Inflammatory macrophage treated with lipopolysaccharide for 1 hour (primary cell): ENCODE measurements around the gene ELAVL2.

Experiments
- DNase-seq, 2 donors: peaks; one replicate each; pipeline ENCODE4 v3.0.0-alpha.2; 2020 to 2022

Gene ELAVL2

DNA sequence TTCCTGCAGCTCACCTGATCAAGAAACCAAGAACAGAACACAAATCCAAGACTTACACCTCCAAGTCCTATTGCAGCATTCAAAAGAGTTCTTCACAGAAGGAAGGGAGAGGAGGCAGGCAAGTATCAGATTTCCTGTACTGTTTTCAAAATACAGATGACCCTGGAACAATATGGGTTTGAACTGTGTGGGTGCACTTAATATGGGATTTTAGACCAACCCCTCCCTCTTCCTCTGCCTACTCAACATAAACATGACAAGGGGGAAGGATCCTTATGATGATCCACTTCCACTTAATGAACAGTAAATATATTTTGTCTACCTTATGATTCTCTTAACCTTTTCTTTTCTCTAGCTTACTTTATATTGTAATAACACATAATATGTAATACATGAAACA lies 104.6 kb downstream of the ELAVL2 start:
- no peak for DNase-seq

DNA sequence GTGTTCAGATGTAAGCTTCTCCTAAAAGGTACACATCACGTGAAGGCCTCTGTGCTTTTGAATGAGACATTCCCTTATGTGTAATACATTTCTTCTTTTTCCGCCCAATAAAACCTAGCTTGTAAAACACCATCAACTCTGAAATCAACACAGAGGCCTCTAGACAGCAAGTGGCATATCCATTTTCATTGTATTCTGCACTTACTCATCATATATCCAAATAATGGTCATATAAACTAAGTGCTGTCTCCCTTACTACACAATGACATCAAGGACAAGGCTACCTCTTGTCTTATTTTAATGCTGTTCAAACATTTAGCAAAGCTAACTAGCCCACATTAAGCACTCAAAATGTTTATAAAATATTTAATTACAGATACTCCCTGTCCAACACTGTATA lies 108.5 kb downstream of the ELAVL2 start:
- DNase-seq, result no peak

DNA sequence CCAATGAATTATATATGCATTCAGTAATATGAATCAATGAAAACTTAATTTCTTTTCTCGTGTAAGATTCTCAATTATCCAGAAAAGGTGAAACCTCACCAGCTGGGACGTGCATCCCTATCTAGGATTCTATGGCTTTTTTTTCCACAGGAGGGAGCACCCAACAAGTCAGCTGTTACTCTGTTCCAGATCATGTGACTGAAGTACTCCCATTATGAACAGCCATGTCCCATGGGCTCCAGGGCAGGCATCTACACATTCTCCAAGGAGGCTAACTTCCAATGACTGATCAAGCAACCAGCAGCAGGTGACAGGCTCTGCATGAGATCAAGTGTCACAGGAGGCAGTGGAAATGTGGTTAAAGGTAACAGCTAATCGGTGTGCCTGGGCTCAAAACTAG lies 118.8 kb downstream of the ELAVL2 start:
- DNase-seq, result no peak

DNA sequence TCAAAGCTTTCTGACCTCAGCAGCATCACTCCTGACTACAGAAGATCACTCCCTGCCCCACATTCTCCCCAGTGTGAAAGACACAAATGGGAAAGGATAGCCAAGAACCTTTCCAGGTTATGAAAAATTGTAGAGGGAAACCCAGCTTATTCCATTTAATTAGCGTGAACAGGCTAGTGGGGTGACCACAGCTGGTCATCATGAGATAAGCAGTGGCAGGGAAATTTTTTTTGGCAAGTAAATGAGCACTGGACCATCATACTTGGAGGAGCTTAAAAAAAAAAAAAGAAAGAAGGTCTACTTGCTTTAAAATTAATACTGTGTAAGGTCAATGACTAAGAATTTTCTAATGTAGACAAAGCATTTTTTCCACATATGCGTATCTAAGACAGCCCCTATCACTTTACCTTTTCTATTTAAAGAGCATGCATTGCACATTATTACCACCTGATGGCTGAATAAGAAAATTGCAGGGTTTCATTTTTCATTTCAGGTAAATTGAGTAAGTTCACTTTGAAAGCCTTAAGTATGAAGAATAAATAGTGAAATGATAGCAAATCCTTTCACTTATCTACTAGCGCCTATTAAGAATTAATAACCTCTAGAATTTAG lies 123.6 kb downstream of the ELAVL2 start:
- no peak for DNase-seq

DNA sequence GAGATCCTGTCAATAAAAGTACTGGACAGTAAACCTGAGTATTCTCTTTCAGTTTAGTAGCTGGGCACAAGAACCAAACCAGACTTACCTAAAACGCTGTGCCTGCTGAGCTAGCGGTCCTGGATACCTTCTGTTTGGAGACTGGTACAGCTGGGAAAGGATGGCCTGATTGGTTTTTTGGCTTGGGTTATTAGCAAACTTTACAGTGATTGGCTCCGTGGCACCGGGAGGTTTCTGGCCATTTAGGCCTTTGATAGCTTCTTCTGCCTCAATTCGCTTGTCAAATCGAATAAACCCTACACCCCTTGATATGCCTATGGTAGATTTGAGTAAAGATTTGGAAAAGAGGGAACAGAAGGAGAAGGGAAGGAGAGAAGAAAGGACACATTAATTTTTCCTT lies 124.7 kb downstream of the ELAVL2 start:
- DNase-seq, result no peak

DNA sequence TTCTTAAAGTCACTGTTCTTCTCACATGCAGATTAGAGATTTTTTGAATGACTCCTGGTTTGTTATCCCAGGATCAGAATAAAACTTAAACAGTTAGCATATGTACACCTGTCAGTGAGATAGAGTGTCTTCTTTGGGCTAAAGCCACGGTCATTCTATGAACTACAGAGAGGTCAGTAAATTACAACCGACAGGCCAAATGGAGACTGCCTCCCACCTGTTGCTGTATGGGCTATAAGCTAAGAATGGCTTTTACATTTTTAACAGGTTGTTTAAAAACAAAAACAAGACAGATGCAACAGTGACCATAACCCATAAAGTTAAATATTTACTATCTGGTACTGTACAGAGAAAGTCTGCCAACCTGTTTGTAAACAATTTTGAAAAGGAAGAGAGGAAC lies 125.7 kb downstream of the ELAVL2 start:
- DNase-seq, result no peak

DNA sequence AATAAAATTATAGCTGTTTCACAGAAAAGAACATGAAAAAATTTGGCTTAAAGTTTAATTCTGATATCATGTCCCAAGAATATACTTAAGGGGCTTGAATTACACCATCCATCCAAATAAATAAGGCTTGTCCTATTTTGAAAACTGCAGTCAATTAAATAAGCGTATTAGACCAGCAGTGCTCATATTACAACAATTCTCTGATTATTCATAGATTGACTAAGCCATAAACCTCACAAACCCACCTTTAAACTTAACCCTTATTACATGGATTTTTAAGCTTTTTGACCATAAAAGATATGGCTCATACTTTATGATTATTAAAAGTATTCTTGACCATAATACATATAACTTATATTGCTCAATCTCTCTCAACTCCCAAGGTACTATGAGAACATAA lies 127.9 kb downstream of the ELAVL2 start:
- DNase-seq, result no peak

DNA sequence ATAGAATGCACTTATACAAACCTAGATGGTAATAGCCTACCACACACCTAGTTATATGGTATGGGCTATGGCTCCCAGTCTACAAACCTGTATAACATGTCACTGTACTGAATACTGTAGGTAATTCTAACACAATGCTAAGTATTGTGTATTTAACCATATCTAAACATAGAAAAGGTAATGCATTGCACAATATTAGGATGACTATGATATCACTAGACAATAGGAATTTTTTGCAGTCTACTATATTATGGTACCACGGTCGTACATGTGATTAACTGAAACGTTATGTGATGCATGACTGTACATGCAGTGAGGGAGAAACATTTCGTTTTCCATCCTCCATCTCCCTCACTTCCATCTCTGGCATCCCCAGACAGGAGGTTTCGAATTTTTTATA lies 130.5 kb downstream of the ELAVL2 start:
- no peak for DNase-seq

DNA sequence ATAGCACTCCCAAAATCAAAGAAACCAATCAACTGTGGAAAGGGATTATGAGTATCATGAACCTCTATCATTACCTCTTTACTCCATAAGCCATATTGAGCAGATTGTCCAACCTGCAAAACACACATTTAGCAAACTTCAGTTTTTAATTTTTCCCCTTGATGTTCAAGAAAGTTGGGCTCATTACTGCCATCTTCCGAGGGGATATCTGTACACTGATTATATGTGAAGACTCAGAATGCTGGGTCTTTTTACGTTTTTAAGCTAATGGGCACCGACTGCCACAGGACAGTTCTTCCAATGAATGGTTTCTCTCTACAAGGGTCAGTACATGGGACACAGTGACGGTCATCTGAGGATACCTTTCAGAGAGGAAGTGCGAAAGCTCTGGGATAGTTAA lies 132.7 kb downstream of the ELAVL2 start:
- no peak for DNase-seq

DNA sequence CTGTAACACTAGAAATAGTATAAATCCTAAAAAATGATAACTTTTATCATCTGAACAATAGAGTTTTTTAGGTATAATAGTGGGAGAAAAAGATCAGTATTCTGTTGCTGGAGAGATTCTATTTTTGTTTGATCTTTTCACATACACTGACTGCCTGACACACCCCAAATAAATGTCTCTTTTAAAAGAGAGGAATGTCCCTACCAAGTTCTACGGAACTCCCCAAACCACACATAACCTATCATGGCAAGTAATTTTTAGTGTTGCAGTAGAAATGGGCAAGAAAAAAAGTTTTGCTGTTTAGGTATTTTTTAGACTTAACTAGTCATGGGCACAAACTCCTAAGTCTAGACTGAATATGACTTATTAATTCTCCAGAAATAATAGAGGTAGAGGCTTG lies 139.1 kb downstream of the ELAVL2 start:
- no peak for DNase-seq

DNA sequence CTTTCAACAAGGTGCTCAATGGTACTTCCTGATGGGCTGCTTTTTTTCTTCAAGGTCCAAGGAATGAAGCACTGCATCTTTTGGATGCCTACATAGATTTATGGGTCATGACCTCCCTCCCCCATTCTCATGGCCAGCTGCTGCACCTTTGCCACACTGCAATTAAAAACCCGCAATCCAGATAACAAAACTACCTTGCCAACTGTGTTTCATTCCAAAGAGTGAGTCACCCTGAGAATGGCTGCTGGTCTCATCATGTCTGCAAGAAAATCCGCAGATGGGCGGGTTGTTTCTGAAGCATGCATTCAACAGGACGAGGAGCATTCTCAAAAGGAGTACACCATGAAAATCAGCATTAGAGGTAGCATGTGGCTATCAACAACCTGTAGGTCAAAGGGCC lies 139.8 kb downstream of the ELAVL2 start:
- DNase-seq, result no peak

DNA sequence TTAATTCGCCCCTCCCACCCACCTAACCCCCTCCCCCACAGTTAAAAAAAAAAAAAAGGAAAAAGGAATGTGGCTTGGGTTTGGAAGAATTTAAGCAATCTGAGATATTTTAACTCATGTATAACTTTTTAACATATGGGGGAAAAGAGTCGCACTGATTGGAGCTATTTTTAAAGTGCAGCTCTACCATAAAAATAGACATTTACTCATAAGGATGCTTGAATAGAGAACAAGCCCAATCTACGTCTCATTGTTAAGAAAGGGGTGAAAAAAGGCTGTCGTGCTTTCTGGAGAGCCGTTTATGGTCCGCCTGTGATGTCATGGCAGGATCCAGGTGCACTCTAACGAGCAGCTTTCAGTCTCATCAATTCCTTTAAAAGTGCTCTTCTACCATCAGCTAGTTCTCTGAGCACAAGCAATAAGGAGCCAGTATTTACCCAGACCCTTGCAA lies 142.4 kb downstream of the ELAVL2 start:
- no peak for DNase-seq

DNA sequence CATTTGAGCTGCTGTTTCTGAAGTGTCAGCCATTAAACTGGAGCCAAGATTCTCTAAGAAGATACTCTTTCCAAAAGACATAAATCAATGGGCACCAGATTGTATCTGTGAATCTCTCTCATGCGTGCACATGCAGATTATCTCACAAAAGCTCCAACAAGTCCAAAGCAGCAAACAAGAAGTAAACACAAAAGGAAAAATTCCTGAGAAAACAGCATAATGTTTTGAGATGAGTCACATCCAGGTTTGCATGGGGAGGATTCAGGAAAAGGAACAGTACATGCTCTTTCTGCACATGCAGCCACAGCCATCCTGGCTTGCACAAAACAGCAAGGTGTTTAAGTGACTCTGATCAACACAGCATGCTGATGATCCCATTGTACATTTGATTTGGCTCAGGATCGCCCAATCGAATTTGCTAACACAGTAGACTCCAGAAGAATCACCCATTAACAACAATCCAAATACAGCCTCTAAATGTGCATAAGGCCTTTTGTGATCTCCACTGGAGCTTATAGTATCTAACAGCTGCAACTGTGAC lies 143.1 kb downstream of the ELAVL2 start:
- no peak for DNase-seq

DNA sequence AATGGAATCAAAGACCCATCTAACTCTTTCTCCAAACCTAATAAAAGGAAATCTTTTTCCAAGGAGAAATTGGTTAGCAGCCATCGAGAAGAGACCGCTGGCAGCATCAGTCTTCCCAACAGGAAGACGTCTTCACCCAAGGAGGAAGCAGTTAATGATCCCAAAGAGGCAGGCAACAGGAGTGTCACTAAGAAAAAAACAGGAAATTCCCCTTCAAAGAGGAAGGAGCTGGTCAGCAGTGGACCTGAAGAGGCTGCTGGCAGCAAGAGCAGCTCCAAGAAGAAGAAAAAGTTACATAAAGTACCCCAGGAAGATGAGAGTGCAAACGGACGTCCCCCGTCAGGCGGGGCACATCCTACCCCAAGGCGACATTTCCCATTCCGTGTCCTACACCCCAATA lies 143.7 kb downstream of the ELAVL2 start:
- no peak for DNase-seq

DNA sequence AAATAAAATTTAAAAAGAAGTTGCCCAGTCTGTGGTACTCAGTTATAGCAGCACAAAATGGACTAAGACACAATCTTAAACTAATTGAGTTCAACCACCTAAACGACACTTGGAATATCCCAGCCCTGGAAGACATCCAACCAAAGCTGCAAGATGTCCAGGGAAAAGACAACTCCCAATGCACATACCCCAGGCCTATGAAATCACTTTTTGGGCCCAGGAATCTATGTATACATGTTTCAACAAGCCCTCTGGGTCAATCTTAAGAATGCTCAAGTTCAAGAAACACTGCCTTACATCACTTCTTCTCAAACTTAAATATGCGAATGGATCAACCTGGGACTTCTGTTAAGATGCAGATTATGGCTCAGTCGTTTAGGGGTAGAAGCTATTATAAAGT lies 148.6 kb downstream of the ELAVL2 start:
- DNase-seq, result no peak

DNA sequence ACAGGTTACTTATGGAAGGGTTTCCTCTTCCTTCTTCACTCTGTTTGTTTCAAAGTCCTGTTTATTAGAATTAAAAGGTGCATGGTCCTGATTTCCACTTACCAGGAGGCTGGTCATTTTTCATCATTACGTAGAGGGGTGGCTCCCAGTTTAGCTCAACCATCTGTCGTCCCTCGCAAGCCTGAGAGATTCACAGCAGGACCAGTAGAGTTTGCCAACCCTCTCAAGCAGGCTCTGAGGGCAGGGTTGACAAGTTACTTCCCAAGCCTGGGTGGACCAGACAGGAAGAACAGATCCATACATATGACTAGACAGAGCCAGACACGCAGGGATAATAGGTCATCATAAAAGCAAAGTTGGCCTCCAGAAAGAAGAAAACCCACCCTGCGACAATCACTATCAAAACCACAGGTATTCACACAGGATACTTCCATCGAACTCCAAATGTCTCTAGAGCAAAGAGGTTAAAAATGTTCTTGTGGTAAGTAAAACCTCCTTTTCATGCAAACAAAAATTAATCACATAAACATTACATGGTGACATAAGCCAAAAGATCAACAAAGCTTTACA lies 151.9 kb downstream of the ELAVL2 start:
- DNase-seq, result no peak

DNA sequence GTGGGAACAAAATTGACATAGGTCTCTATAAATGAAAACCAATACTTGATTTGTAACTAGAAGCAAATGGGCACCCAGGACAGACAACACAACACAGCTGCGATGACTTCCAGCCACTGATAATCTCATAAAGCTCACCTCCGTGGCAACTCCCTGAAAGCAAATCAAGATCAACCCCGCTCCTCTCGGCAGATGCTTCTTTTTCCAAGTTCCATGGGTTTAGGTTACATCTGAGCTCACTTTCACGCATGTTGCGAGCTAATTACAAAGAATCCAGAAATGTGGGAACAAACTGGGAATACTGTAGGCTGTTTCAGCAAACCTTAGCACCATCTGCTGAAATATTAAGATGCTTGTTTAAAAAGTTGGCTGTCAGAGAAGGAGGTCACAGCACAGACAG lies 153.9 kb downstream of the ELAVL2 start:
- DNase-seq, result no peak

DNA sequence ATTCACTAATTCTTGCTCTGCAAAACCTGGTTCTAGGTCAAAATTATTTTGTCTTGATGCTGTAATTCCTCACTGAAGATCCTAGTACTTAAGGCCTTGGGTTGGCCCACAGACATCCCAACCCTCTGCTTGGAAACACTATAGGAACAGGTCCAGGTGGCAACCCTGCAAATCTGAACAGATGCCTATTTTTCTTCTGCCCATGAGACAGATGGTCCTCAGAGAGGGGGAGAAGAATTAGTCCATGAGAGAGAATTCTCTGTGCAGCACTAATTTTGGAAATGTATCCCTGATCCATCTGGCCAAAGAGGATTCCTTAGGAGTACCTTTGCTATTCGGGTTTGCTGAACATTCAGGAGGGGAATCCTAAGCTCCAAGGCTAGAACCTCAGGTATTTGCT lies 156.3 kb downstream of the ELAVL2 start:
- no peak for DNase-seq

DNA sequence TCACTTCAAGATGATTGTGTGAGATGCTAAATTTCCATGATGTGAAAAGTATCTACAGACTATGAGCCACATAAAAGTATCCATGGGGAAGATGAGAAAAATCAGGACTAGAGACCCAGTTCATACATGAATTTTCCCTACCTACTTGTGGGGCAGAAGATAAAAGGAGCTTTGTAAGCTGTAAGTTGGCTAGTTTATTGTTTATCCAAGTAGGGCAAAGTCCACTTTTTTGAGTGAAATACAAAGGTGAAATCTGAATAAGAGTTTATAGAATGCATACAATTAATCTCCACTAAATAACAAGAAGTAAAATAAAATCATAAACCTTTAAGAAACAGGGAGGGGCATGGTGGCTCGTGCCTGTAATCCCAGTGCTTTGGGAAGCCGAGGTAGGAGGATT lies 160.4 kb downstream of the ELAVL2 start:
- no peak for DNase-seq

DNA sequence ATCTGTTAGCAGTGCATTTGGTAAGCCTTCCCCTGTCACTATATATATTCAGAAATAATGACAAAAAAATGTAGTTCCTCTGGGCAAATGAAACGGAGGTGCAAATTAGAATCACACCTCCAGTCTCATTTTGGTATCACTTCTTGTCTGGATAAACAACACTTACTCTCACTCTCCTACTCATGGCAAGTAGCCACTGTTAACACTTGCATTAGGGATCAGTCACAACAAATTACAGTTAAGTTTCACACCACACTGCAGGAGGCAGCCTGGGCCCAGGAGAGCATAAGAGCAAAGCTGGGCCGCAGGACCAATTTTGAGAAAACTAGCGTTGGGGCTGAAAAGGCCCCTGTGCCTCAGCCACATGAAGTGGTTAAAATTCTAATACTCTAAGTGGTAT lies 161.0 kb downstream of the ELAVL2 start:
- DNase-seq, result no peak

DNA sequence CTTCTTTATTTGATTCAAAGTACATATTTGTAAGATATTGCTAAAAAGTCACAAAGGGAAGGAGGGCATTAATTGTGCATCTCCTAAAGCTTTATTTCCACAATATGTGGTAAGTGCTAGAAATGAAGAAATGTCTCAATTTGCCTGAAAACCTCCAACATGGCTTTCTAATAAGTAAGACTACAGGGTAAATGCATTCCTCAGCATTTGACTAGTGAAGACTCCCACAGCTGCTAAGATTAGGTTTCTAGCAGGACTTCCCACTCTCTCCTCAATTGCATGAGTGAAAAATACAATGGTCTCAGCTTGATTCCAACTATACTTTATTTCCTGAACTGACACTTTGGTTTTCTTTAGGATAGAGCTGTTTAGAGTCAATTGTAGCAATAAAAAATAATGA lies 162.1 kb downstream of the ELAVL2 start:
- no peak for DNase-seq

DNA sequence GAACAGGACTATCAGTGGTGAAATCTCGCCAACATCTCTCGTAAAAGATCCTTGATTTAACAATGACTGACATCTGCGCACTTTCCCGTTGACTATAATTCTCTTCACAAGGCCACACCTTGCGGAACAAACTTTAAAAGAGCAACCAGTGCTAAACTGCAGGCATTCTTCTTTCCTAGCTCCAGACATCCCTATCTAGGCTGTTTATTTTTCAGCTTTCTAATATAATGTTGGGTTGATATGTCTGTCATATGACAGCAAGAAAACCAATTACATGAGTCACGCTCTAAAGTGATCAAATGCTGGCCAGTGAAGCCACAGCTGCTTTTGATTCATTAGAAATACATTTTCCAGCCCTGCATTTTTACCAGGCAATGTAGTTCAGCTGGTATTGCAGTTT lies 162.5 kb downstream of the ELAVL2 start:
- no peak for DNase-seq

DNA sequence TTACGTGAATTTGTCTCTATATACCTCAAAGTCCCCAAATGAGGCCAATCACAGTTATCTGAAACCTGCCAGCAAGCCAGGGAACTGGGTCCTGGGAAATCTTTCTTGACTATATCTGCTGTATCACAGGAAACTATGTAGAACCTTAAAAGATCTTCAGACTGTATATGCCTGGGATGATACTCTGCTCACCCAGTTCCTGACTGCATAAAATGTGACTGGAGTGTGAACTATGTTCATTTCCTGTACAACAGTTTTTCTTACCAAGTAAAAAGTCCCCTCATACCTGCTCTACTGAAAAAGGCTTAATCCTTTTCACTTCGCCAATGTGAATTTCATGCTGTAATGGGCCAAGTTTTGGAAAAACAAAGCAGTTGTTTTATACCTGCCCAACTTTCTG lies 162.9 kb downstream of the ELAVL2 start:
- no peak for DNase-seq

DNA sequence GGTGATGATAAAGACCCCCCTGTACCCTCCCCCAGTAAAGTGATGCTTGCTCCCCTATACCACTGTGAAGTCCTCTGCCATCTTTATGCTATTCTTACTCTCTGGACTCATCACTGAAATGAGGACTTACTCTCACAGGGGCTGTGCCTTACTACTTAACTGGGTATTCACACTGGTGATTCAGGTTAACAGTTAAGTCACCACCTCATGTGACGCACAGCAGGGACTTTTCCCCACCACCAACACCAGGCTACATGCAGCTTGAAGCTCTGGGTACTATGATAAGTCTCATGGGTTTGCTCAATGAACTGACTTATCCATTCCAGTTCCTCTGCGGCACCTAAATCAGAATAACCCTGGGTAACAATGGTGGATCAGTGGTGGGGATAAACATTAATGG lies 163.7 kb downstream of the ELAVL2 start:
- no peak for DNase-seq

DNA sequence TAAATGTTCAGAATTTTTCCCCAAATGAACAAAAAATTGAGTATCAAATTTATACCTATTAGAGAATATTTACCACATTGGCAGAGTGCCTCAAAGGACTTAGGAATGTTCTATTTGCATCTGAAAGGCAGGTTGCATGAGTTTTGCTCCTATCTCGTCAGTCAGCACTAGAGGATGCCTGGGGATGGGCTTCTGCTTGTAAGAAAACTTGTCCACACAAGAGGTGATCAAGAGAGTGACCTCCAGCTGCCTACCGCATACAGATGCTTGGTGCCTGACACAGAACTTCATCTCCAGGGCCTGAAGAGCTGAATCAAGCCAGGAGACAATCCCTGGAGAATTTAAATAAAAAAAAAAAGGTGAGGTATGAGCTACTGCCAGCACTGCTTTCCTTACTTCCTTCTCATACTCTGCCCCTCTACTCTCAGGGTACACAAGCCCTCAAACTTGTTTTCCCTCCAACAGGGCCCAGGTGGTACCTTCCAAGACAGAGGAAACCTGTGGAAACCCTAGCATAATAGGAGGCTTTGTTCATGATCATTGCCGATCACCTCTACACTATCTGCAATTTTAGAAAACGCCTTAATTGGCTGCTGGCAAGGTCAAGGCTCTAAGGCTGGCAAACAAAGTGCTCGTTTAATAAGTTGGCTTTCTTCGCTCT lies 166.6 kb downstream of the ELAVL2 start:
- no peak for DNase-seq
